HCT116 (cell line): ENCODE data around the gene PHF21A. TPM values are rescaled to one million over a fixed set of nuclear protein-coding genes. Genes with fewer than 3 reads are reported as not detected.

Source experiments
- ATAC-seq: fragments of 200-7000 bp; cut with Tn5 transposase; 2 replicates; pipeline ENCODE4 v1.9.1; 2020; ENCODE audit warnings: mild to moderate bottlenecking, moderate library complexity
- BruUV-seq: library from RNA; stranded (reverse); fragments of 400-500 nt; replicated peaks from 2 replicates; lab custom pipeline; 2021; lab: Mats Ljungman, UMichigan
- CTCF ChIA-PET: fragments of 300-600 bp; sonication (Branson Sonifier 250); formaldehyde crosslinking; loops from one replicate; lab custom pipeline; 2021; ENCODE audit warnings: antibody characterized with exemption; lab: Charles Lee
- POLR2A ChIA-PET: fragments of 300-600, 350-600 bp; sonication (Branson Sonifier 250); formaldehyde crosslinking; loops from one replicate; lab custom pipeline; 2021; ENCODE audit warnings: antibody characterized with exemption; lab: Charles Lee
- RAD21 ChIA-PET, 2 experiments: fragments of 300-600 bp; sonication (Branson Sonifier 250); formaldehyde crosslinking; loops; one replicate each; lab custom pipeline; 2023; ENCODE audit warnings: low total read pairs in 2 of 2; ENCODE audit not compliant: uncharacterized antibody in 2 of 2, unreplicated experiment in 2 of 2, low non-redundant PET in 1 of 2; lab: Charles Lee
- DNase-seq: peaks from one replicate; pipeline ENCODE4 v3.0.0-alpha.2; 2010; ENCODE audit warnings: low read depth, low spot score
- H2AFZ ChIP-seq: fragments of 200-600 bp; shearing (Covaris generic), sonication (generic); 2 replicates; pipeline ENCODE4 v1.6.1; 2017; ENCODE audit warnings: low read depth, mixed run types, mixed read lengths, antibody characterized with exemption, low read length; ENCODE audit not compliant: poor library complexity, severe bottlenecking
- H3K27ac ChIP-seq: 2 replicates; pipeline ENCODE4 v1.5.1; 2012; ENCODE audit warnings: low read depth, low read length
- H3K27me3 ChIP-seq: fragments of 200-600 bp; sonication (generic); 2 replicates; pipeline ENCODE4 v1.6.1; 2016; ENCODE audit warnings: mixed run types, low read length, mixed read lengths; ENCODE audit not compliant: insufficient read depth
- H3K36me3 ChIP-seq, 2 experiments: fragments of 200-500 bp in 1 of 2; fragments of 200-600 bp in 1 of 2; sonication (Bioruptor generic) in 1 of 2; sonication (generic) in 1 of 2; 2 replicates each; pipeline versions ENCODE4 v1.5.1 to v1.6.1; 2014 to 2016; ENCODE audit warnings: low read length in 2 of 2, inconsistent platforms in 1 of 2, mixed read lengths in 1 of 2, mixed run types in 1 of 2; ENCODE audit not compliant: insufficient read depth in 2 of 2, control insufficient read depth in 1 of 2
- H3K4me1 ChIP-seq, 2 experiments: fragments of 200-600 bp in 1 of 2; sonication (generic) in 1 of 2; 2 replicates each; pipeline versions ENCODE4 v1.5.1 to v1.6.1; 2012 to 2017; ENCODE audit warnings: low read length in 2 of 2, inconsistent platforms in 1 of 2, mild to moderate bottlenecking in 1 of 2, mixed read lengths in 1 of 2, mixed run types in 1 of 2, moderate library complexity in 1 of 2; ENCODE audit not compliant: insufficient read depth in 2 of 2, control insufficient read depth in 1 of 2
- H3K4me2 ChIP-seq: fragments of 200-600 bp; sonication (generic); 2 replicates; pipeline ENCODE4 v1.6.1; 2017; ENCODE audit warnings: mixed run types, low read length, mixed read lengths
- H3K4me3 ChIP-seq, 2 experiments: fragments of 200-600 bp in 1 of 2; sonication (generic) in 1 of 2; replicated peaks in 1 of 2; 2 replicates each; pipeline ENCODE4 v1.5.1; 2011 to 2016; ENCODE audit warnings: low read length in 2 of 2, control low read depth in 1 of 2, low read depth in 1 of 2, mild to moderate bottlenecking in 1 of 2, mixed read lengths in 1 of 2, mixed run types in 1 of 2
- H3K79me2 ChIP-seq: fragments of 200-600 bp; sonication (generic); 2 replicates; pipeline ENCODE4 v1.6.1; 2017; ENCODE audit warnings: mild to moderate bottlenecking, mixed run types, low read length, moderate library complexity, mixed read lengths; ENCODE audit not compliant: insufficient read depth
- H3K9ac ChIP-seq: fragments of 200-600 bp; sonication (generic); 2 replicates; pipeline ENCODE4 v1.6.1; 2016; ENCODE audit warnings: low read length, mixed read lengths
- H3K9me2 ChIP-seq: fragments of 200-600 bp; sonication (generic), shearing (Covaris generic); 2 replicates; pipeline ENCODE4 v1.6.1; 2017; ENCODE audit warnings: mixed run types, mild to moderate bottlenecking, moderate library complexity; ENCODE audit not compliant: insufficient read depth
- H3K9me3 ChIP-seq, 2 experiments: fragments of 200-500 bp in 1 of 2; fragments of 200-600 bp in 1 of 2; sonication (Bioruptor generic) in 1 of 2; sonication (generic) in 1 of 2; 2 replicates each; pipeline ENCODE4 v1.6.1; 2014 to 2017; ENCODE audit warnings: low read length in 2 of 2, mixed read lengths in 2 of 2, inconsistent platforms in 1 of 2, low read depth in 1 of 2, mild to moderate bottlenecking in 1 of 2, mixed run types in 1 of 2, moderate library complexity in 1 of 2; ENCODE audit not compliant: control insufficient read depth in 1 of 2, insufficient read depth in 1 of 2
- H4K20me1 ChIP-seq: fragments of 200-600 bp; sonication (generic), shearing (Covaris generic); 2 replicates; pipeline ENCODE4 v1.6.1; 2017; ENCODE audit warnings: mixed run types, mild to moderate bottlenecking, moderate library complexity; ENCODE audit not compliant: insufficient read depth
- EZH2phosphoT487 ChIP-seq: fragments of 200-600 bp; IDR thresholded peaks from 2 replicates; pipeline ENCODE4 v1.6.1; 2018; ENCODE audit warnings: antibody characterized with exemption, borderline replicate concordance
- POLR2A ChIP-seq: IDR thresholded peaks from 2 replicates; pipeline ENCODE4 v1.7.0; 2011; ENCODE audit warnings: borderline replicate concordance; ENCODE audit not compliant: insufficient read depth, insufficient read length; ENCODE audit errors: extremely low read depth
- SIN3A ChIP-seq: IDR thresholded peaks from 2 replicates; pipeline ENCODE4 v1.6.1; 2012; ENCODE audit warnings: low read depth
- intact Hi-C: fragments of 100-400 bp; cut with micrococcal nuclease; formaldehyde crosslinking; loops from 2 replicates; pipeline ENCODE4 v1.10.0; 2022
- total RNA-seq: library from RNA; stranded (reverse); gene quantifications from one replicate; pipeline ENCODE4 v1.2.1, GENCODE V29; 2021; ENCODE audit not compliant: unreplicated experiment

Gene PHF21A
- total RNA-seq, 1 experiment from 2014 or later: 27.0 TPM

DNA sequence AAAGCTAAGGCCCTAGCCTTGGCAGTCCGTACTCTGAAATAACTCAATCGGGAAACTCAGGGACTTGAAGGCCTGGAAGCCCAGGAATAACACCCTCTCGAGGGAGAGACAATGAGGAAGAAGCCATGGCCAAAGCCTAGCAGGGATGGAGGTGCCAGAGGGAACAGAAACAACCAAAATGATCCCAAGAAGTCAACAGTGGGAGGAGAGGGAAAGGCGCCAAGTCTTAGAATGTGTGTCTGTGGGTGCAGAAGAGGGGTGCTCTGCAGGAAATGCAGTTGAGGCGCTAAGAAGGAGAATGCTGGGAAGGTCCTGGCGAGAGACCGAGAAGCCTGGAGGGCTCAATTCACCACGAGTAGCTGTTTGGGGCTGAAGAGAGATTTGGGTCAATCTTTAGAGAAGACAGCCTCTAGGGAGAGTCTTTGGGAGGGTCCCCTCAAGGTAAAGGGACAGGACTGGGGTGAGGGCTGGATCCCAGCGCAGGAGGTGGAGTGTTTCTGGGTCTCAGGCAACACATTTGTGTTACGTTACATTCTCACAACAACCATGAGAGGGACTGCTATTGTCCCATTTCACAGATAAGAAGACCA, 236.6 kb downstream of the PHF21A start:
- Histone ChIP-seq H3K79me2 (no peaks in the 10 kb centered on the region), H3K9ac (no peak overlapping the region), H3K4me2 (peak overlapping the region; percentile 67), H3K36me3 (no peaks in the 10 kb centered on the region), H3K27me3 (no peaks in the 10 kb centered on the region), H4K20me1 (no peaks in the 10 kb centered on the region), H3K4me3 (no peak overlapping the region), H2AFZ (no peak overlapping the region), H3K9me3 (no peaks in the 10 kb centered on the region), H3K9me2 (no peaks in the 10 kb centered on the region), H3K4me1 (peaks cover 22 to 30% of the 10 kb centered on the region in 2 experiments), H3K27ac (no peak overlapping the region)
- ChIA-PET RAD21 (no interaction called here), POLR2A (no interaction called here), CTCF (no interaction called here)
- TF ChIP-seq EZH2phosphoT487 (no peak), POLR2A (no peak), SIN3A (no peak)
- ATAC-seq: no peak
- intact Hi-C loops: no loop called here
- no peak for DNase-seq
- BruUV-seq: no TSS peak

Other genes with a start within 250 kb of the PHF21A start
- gene MAPK8IP1, start 235.8 kb downstream of the PHF21A start, total RNA-seq: 10.1 TPM
- gene FREY1, start 214.2 kb downstream of the PHF21A start, total RNA-seq: 0.96 TPM
- gene PEX16, start 203.6 kb downstream of the PHF21A start, total RNA-seq: 33.2 TPM
- 67.6 TPM for gene LARGE2, start 198.8 kb downstream of the PHF21A start, total RNA-seq
- gene CREB3L1, start 156.2 kb upstream of the PHF21A start, total RNA-seq: 0.37 TPM
- 70.2 TPM for gene DGKZ, start 226.0 kb upstream of the PHF21A start, total RNA-seq